HG02610 (cell line): Measurements from ENCODE around the gene LIMA1.
A peak's percentile ranks its signal among the peaks of the same experiment; 100 is the strongest.
"Not testable (repeated sequence)": the region's sequence is repeated elsewhere in the genome, so short reads cannot be mapped to it uniquely, and the experiment has no call there.

Experiments used
- ATAC-seq: cut with Tn5 transposase; IDR thresholded peaks from one replicate; pipeline ENCODE4 v1.9.1; 2021; ENCODE audit warnings: mild to moderate bottlenecking, moderate library complexity; ENCODE audit not compliant: unreplicated experiment

Gene LIMA1

GRCh38 chr12:50290692-50291091, 7.4 kb upstream of the LIMA1 start:
- not testable (repeated sequence) for ATAC-seq

GRCh38 chr12:50287271-50287670, 4.0 kb upstream of the LIMA1 start:
- ATAC-seq, result no peak

- ATAC-seq, result no peak
Measured at GRCh38 chr12:50285253-50285652, 1.9 kb upstream of the LIMA1 start.

GRCh38 chr12:50282721-50283228, 545 bp downstream of the LIMA1 start:
- ATAC-seq, result no peak

- ATAC-seq, result no peak
Measured at GRCh38 chr12:50279501-50279900, 3.8 kb downstream of the LIMA1 start.

- no peak for ATAC-seq
Measured at GRCh38 chr12:50276912-50277671, 6.2 kb downstream of the LIMA1 start.

GRCh38 chr12:50276068-50276467, 7.3 kb downstream of the LIMA1 start:
- ATAC-seq, result no peak

GRCh38 chr12:50275556-50275955, 7.8 kb downstream of the LIMA1 start:
- ATAC-seq, result no peak

- ATAC-seq, result not testable (repeated sequence)
Measured at GRCh38 chr12:50275127-50275526, 8.2 kb downstream of the LIMA1 start.

- ATAC-seq, result no peak
Measured at GRCh38 chr12:50271724-50272247, 11.5 kb downstream of the LIMA1 start.

- ATAC-seq, result no peak
Measured at GRCh38 chr12:50268482-50268881, 14.8 kb downstream of the LIMA1 start.

GRCh38 chr12:50265770-50266524, 17.4 kb downstream of the LIMA1 start:
- ATAC-seq, result no peak

- no peak for ATAC-seq
Measured at GRCh38 chr12:50263832-50264231, 19.5 kb downstream of the LIMA1 start.

- ATAC-seq, result no peak
Measured at GRCh38 chr12:50261654-50262053, 21.7 kb downstream of the LIMA1 start.

GRCh38 chr12:50258167-50258551, 25.2 kb downstream of the LIMA1 start:
- no peak for ATAC-seq

GRCh38 chr12:50257236-50258166, 25.8 kb downstream of the LIMA1 start:
- ATAC-seq, result no peak

GRCh38 chr12:50256761-50257160, 26.6 kb downstream of the LIMA1 start:
- ATAC-seq, result no peak

- no peak for ATAC-seq
Measured at GRCh38 chr12:50252977-50253602, 30.2 kb downstream of the LIMA1 start.

- peak; percentile 31 for ATAC-seq
Measured at GRCh38 chr12:50251619-50252252, 31.6 kb downstream of the LIMA1 start.
